Natural killer cell (primary cell): ENCODE measurements around the gene DOCK9. TPM values are rescaled to one million over a fixed set of nuclear protein-coding genes. Genes with fewer than 3 reads are reported as not detected.

ENCODE experiments used
- ATAC-seq, 3 donors: fragments of 150-1000 bp in 2 of 3; fragments of 200-7000 bp in 1 of 3; cut with Tn5 transposase; 1 replicate in 1 of 3; 2 replicates in 2 of 3; pipeline ENCODE4 v1.10.0; 2021; ENCODE audit warnings: mild to moderate bottlenecking in 2 of 3, moderate library complexity in 2 of 3
- DNase-seq, 2 donors: peaks; one replicate each; pipeline versions ENCODE4 v3.0.0 to v3.0.0-alpha.2; 2013 to 2021; ENCODE audit warnings: mixed read lengths in 1 of 2
- H3K27ac ChIP-seq: one replicate; pipeline ENCODE4 v1.5.1; 2013; ENCODE audit warnings: mild to moderate bottlenecking, low read length
- H3K27me3 ChIP-seq: one replicate; pipeline ENCODE4 v1.6.1; 2013; ENCODE audit warnings: low read length; ENCODE audit not compliant: control insufficient read depth, insufficient read depth
- H3K36me3 ChIP-seq: one replicate; pipeline ENCODE4 v1.6.1; 2013; ENCODE audit warnings: low read length; ENCODE audit not compliant: control insufficient read depth, insufficient read depth
- H3K4me1 ChIP-seq: one replicate; pipeline ENCODE4 v1.6.1; 2013; ENCODE audit warnings: low read length; ENCODE audit not compliant: control insufficient read depth, insufficient read depth
- H3K4me3 ChIP-seq: one replicate; pipeline ENCODE4 v1.5.1; 2013; ENCODE audit warnings: low read length
- H3K9me3 ChIP-seq: one replicate; pipeline ENCODE4 v1.6.1; 2013; ENCODE audit warnings: low read length; ENCODE audit not compliant: control insufficient read depth, insufficient read depth
- H3K27ac Mint-ChIP-seq, 2 donors: one replicate each; pipeline ENCODE4 v1.8.0; 2022; ENCODE audit warnings: mild to moderate bottlenecking in 2 of 2, mixed read lengths in 2 of 2, moderate library complexity in 1 of 2
- H3K27me3 Mint-ChIP-seq, 2 donors: one replicate each; pipeline ENCODE4 v1.8.0; 2022; ENCODE audit warnings: low read depth in 2 of 2, mixed read lengths in 2 of 2
- H3K36me3 Mint-ChIP-seq: one replicate; pipeline ENCODE4 v1.8.0; 2022; ENCODE audit warnings: mixed read lengths
- H3K4me1 Mint-ChIP-seq, 2 donors: one replicate each; pipeline ENCODE4 v1.8.0; 2022; ENCODE audit warnings: mixed read lengths in 2 of 2
- H3K4me3 Mint-ChIP-seq: one replicate; pipeline ENCODE4 v1.8.0; 2022; ENCODE audit warnings: mild to moderate bottlenecking, moderate library complexity, mixed read lengths
- H3K9me3 Mint-ChIP-seq, 2 donors: one replicate each; pipeline ENCODE4 v1.8.0; 2022; ENCODE audit warnings: mixed read lengths in 2 of 2
- WGBS: methylation state at CpG from one replicate; pipeline ENCODE4 v1.1.7; 2013; ENCODE audit warnings: missing lambda C conversion rate; ENCODE audit not compliant: insufficient coverage; 5-methylcytosine and 5-hydroxymethylcytosine counted together
- intact Hi-C: fragments of 100-400 bp; cut with micrococcal nuclease; formaldehyde crosslinking; loops from one replicate; pipeline ENCODE4 v1.14.2; 2022
- total RNA-seq, 4 donors: library from RNA; stranded (reverse); fragments of 120-200 nt in 1 of 4; gene quantifications; one replicate each; pipeline versions ENCODE4 v1.2.3 to v1.2.4, GENCODE V29; 2013 to 2022
- TF ChIP-seq, protein P1 (sequence below): fragments of 200-600 bp; IDR thresholded peaks from one replicate; pipeline ENCODE4 v1.8.0; 2022; ENCODE audit warnings: antibody characterized with exemption

Gene DOCK9
- total RNA-seq, 3 donors from 2014 or later (not counting 1 experiment from before 2014, with no cell fraction given), result 31.5 to 42.5 (median 40.9) TPM

GRCh38 chr13:98821372-98822224 lies 156.3 kb downstream of the DOCK9 start:
- no peak for ATAC-seq
- H3K4me1 Mint-ChIP-seq, result no peaks in the 10 kb centered on the region
- no peak overlapping the region for H3K4me3 Mint-ChIP-seq
- H3K27ac Mint-ChIP-seq, result no peak overlapping the region
- Histone ChIP-seq H3K9me3 (no peaks in the 10 kb centered on the region), H3K4me1 (no peaks in the 10 kb centered on the region), H3K4me3 (no peak overlapping the region), H3K36me3 (peaks cover 39% of the 10 kb centered on the region), H3K27me3 (no peaks in the 10 kb centered on the region), H3K27ac (no peak overlapping the region)
- no peak for DNase-seq
- no peaks in the 10 kb centered on the region for H3K9me3 Mint-ChIP-seq
- intact Hi-C loops, result no loop called here
- 73% methylated on average over 8 of the region's 9 CpGs for whole genome bisulfite sequencing
- no peaks in the 10 kb centered on the region for H3K27me3 Mint-ChIP-seq
- TF ChIP-seq, protein P1, sequence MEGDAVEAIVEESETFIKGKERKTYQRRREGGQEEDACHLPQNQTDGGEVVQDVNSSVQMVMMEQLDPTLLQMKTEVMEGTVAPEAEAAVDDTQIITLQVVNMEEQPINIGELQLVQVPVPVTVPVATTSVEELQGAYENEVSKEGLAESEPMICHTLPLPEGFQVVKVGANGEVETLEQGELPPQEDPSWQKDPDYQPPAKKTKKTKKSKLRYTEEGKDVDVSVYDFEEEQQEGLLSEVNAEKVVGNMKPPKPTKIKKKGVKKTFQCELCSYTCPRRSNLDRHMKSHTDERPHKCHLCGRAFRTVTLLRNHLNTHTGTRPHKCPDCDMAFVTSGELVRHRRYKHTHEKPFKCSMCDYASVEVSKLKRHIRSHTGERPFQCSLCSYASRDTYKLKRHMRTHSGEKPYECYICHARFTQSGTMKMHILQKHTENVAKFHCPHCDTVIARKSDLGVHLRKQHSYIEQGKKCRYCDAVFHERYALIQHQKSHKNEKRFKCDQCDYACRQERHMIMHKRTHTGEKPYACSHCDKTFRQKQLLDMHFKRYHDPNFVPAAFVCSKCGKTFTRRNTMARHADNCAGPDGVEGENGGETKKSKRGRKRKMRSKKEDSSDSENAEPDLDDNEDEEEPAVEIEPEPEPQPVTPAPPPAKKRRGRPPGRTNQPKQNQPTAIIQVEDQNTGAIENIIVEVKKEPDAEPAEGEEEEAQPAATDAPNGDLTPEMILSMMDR, result no peak
- peaks cover 14% of the 10 kb centered on the region for H3K36me3 Mint-ChIP-seq

GRCh38 chr13:98820744-98821371 lies 157.0 kb downstream of the DOCK9 start:
- intact Hi-C loops, result no loop called here
- Histone ChIP-seq H3K9me3 (no peaks in the 10 kb centered on the region), H3K36me3 (peaks cover 38% of the 10 kb centered on the region), H3K4me3 (no peak overlapping the region), H3K27ac (no peak overlapping the region), H3K27me3 (no peaks in the 10 kb centered on the region), H3K4me1 (no peaks in the 10 kb centered on the region)
- DNase-seq (no peak), ATAC-seq (no peak)
- H3K36me3 Mint-ChIP-seq, result peaks cover 14% of the 10 kb centered on the region
- WGBS, result 79% methylated on average over 3 of the region's 3 CpGs
- H3K27ac Mint-ChIP-seq, result no peak overlapping the region
- H3K4me3 Mint-ChIP-seq, result no peak overlapping the region
- H3K27me3 Mint-ChIP-seq, result no peaks in the 10 kb centered on the region
- no peaks in the 10 kb centered on the region for H3K9me3 Mint-ChIP-seq
- TF ChIP-seq, protein P1, result no peak
- H3K4me1 Mint-ChIP-seq, result no peaks in the 10 kb centered on the region

- no peak for ATAC-seq
- Mint-ChIP-seq H3K36me3 (peaks cover 14% of the 10 kb centered on the region), H3K27ac (no peak overlapping the region), H3K9me3 (no peaks in the 10 kb centered on the region), H3K27me3 (no peaks in the 10 kb centered on the region), H3K4me1 (no peaks in the 10 kb centered on the region), H3K4me3 (no peak overlapping the region)
- WGBS, result 85% methylated on average over 3 of the region's 3 CpGs
- no peaks in the 10 kb centered on the region for H3K9me3 ChIP-seq
- TF ChIP-seq, protein P1, result no peak
- no peak overlapping the region for H3K27ac ChIP-seq
- DNase-seq, result no peak
- H3K4me3 ChIP-seq, result no peak overlapping the region
- H3K36me3 ChIP-seq, result peaks cover 38% of the 10 kb centered on the region
- intact Hi-C loops, result no loop called here
- H3K4me1 ChIP-seq, result no peaks in the 10 kb centered on the region
- H3K27me3 ChIP-seq, result no peaks in the 10 kb centered on the region
Observed at GRCh38 chr13:98820300-98820699, 157.6 kb downstream of the DOCK9 start.
